H1 (cell line): ENCODE results near the gene TMEM212. TPM values are rescaled to one million over a fixed set of nuclear protein-coding genes. Genes with fewer than 3 reads are reported as not detected.

ENCODE experiments used
- POU5F1 ChIP-seq: IDR thresholded peaks from 2 replicates; pipeline ENCODE4 v1.6.1; 2011; ENCODE audit warnings: low read depth, mild to moderate bottlenecking, low read length, moderate library complexity
- polyA plus RNA-seq, 7 experiments: library from polyadenylated mRNA; depleted of rRNA in 3 of 7; stranded (reverse) in 5 of 7; unstranded in 2 of 7; fragments of >200 nt in 5 of 7; fragments of 200-250 nt in 2 of 7; gene quantifications; 1 replicate in 5 of 7; 2 replicates in 1 of 7; 4 replicates in 1 of 7; pipeline versions ENCODE4 v1.2.1 to v1.2.3, GENCODE V29; 2011 to 2013; ENCODE audit warnings: missing spikeins in 2 of 7, mixed read lengths in 2 of 7
- total RNA-seq: library from RNA; stranded (reverse); fragmentation: NEBNext Ultra II Directional; extraction: Animal tissue kit (Norgen Biotek cat#: 25700); gene quantifications from 2 replicates; pipeline ENCODE4 v1.2.1, GENCODE V29; 2021

Gene TMEM212
- total and polyA plus RNA-seq, 2 of the 8 experiments (the other 6 are each of a cell fraction or from before 2014, with no cell fraction given): not detected

DNA sequence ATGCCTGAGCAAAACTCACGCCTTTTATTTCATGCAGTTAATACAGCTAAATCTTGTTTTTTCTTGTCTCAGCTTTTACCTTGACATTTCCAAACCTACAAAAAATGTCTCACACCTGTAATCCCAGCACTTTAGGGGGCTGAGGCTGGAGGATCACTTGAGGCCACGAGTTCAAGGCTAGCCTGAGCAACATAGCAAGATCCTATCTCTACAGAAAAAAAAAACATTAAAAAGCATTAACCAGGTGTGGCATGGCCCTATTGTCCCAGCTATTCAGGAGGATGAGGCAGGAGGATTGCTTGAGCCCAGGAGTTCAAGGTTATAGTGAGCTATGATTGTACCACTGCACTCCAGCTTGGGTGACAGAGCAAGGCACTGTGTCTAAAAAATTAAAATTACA is 3.9 kb upstream of the TMEM212 start (continued):
- no peak for TF ChIP-seq POU5F1
